Activated naive CD8-positive, alpha-beta T cell (primary cell): ENCODE results near the gene DPT.

Experiments used
- H3K27ac Mint-ChIP-seq: one replicate; pipeline ENCODE4 v1.8.0; 2021; ENCODE audit warnings: mixed read lengths
- H3K27me3 Mint-ChIP-seq: one replicate; pipeline ENCODE4 v1.8.0; 2021; ENCODE audit warnings: mixed read lengths
- H3K36me3 Mint-ChIP-seq: one replicate; pipeline ENCODE4 v1.8.0; 2021; ENCODE audit warnings: mixed read lengths
- H3K4me1 Mint-ChIP-seq: one replicate; pipeline ENCODE4 v1.8.0; 2021; ENCODE audit warnings: low read depth, mixed read lengths
- H3K4me3 Mint-ChIP-seq: one replicate; pipeline ENCODE4 v1.8.0; 2021; ENCODE audit warnings: mild to moderate bottlenecking, mixed read lengths
- H3K9me3 Mint-ChIP-seq: one replicate; pipeline ENCODE4 v1.8.0; 2021; ENCODE audit warnings: low read depth, mixed read lengths

Gene DPT

GRCh38 chr1:168697356-168698126 lies 31.5 kb downstream of the DPT start:
- no peak overlapping the region for H3K27ac Mint-ChIP-seq
- H3K9me3 Mint-ChIP-seq, result no peaks in the 10 kb centered on the region
- H3K4me3 Mint-ChIP-seq, result no peak overlapping the region
- H3K27me3 Mint-ChIP-seq, result no peaks in the 10 kb centered on the region
- H3K36me3 Mint-ChIP-seq, result no peaks in the 10 kb centered on the region
- H3K4me1 Mint-ChIP-seq, result no peaks in the 10 kb centered on the region

GRCh38 chr1:168696125-168696760 lies 32.8 kb downstream of the DPT start:
- Mint-ChIP-seq H3K27me3 (no peaks in the 10 kb centered on the region), H3K36me3 (no peaks in the 10 kb centered on the region), H3K27ac (no peak overlapping the region), H3K4me1 (no peaks in the 10 kb centered on the region), H3K9me3 (no peaks in the 10 kb centered on the region), H3K4me3 (no peak overlapping the region)

- H3K36me3 Mint-ChIP-seq, result no peaks in the 10 kb centered on the region
- no peak overlapping the region for H3K27ac Mint-ChIP-seq
- H3K27me3 Mint-ChIP-seq, result no peaks in the 10 kb centered on the region
- no peak overlapping the region for H3K4me3 Mint-ChIP-seq
- H3K9me3 Mint-ChIP-seq, result no peaks in the 10 kb centered on the region
- no peaks in the 10 kb centered on the region for H3K4me1 Mint-ChIP-seq
Observed at GRCh38 chr1:168693872-168694238, 35.2 kb downstream of the DPT start.

- no peaks in the 10 kb centered on the region for H3K27me3 Mint-ChIP-seq
- H3K36me3 Mint-ChIP-seq, result no peaks in the 10 kb centered on the region
- H3K4me3 Mint-ChIP-seq, result no peak overlapping the region
- H3K27ac Mint-ChIP-seq, result no peak overlapping the region
- H3K4me1 Mint-ChIP-seq, result no peaks in the 10 kb centered on the region
- H3K9me3 Mint-ChIP-seq, result no peaks in the 10 kb centered on the region
Observed at GRCh38 chr1:168693197-168693871, 35.7 kb downstream of the DPT start.

GRCh38 chr1:168692472-168692871 lies 36.5 kb downstream of the DPT start:
- H3K36me3 Mint-ChIP-seq, result no peaks in the 10 kb centered on the region
- no peaks in the 10 kb centered on the region for H3K27me3 Mint-ChIP-seq
- H3K27ac Mint-ChIP-seq, result no peak overlapping the region
- no peaks in the 10 kb centered on the region for H3K9me3 Mint-ChIP-seq
- H3K4me1 Mint-ChIP-seq, result no peaks in the 10 kb centered on the region
- H3K4me3 Mint-ChIP-seq, result no peak overlapping the region

GRCh38 chr1:168691541-168691940 lies 37.5 kb downstream of the DPT start:
- no peak overlapping the region for H3K4me3 Mint-ChIP-seq
- no peak overlapping the region for H3K27ac Mint-ChIP-seq
- H3K36me3 Mint-ChIP-seq, result no peaks in the 10 kb centered on the region
- H3K4me1 Mint-ChIP-seq, result no peaks in the 10 kb centered on the region
- H3K27me3 Mint-ChIP-seq, result peaks cover 4% of the 10 kb centered on the region
- H3K9me3 Mint-ChIP-seq, result no peaks in the 10 kb centered on the region

GRCh38 chr1:168689726-168690602 lies 39.0 kb downstream of the DPT start:
- Mint-ChIP-seq H3K9me3 (no peaks in the 10 kb centered on the region), H3K4me3 (no peak overlapping the region)

GRCh38 chr1:168689327-168689657 lies 39.7 kb downstream of the DPT start:
- Mint-ChIP-seq H3K4me3 (no peak overlapping the region), H3K27me3 (peaks cover 10% of the 10 kb centered on the region), H3K27ac (no peak overlapping the region), H3K9me3 (no peaks in the 10 kb centered on the region), H3K36me3 (no peaks in the 10 kb centered on the region), H3K4me1 (no peaks in the 10 kb centered on the region)

More at GRCh38 chr1:168689726-168690602, 39.0 kb downstream of the DPT start:
- Mint-ChIP-seq H3K4me1 (no peaks in the 10 kb centered on the region), H3K27me3 (peaks cover 8% of the 10 kb centered on the region), H3K27ac (no peak overlapping the region), H3K36me3 (no peaks in the 10 kb centered on the region)

- Mint-ChIP-seq H3K27me3 (peaks cover 10% of the 10 kb centered on the region), H3K9me3 (no peaks in the 10 kb centered on the region), H3K4me3 (no peak overlapping the region)
Observed at GRCh38 chr1:168688644-168689326, 40.2 kb downstream of the DPT start.

GRCh38 chr1:168687816-168688215 lies 41.2 kb downstream of the DPT start:
- peaks cover 10% of the 10 kb centered on the region for H3K27me3 Mint-ChIP-seq
- no peak overlapping the region for H3K4me3 Mint-ChIP-seq
- H3K4me1 Mint-ChIP-seq, result no peaks in the 10 kb centered on the region
- peaks cover 2% of the 10 kb centered on the region for H3K36me3 Mint-ChIP-seq
- H3K27ac Mint-ChIP-seq, result no peak overlapping the region
- peaks cover 3% of the 10 kb centered on the region for H3K9me3 Mint-ChIP-seq

More at GRCh38 chr1:168688644-168689326, 40.2 kb downstream of the DPT start:
- H3K27ac Mint-ChIP-seq, result no peak overlapping the region
- no peaks in the 10 kb centered on the region for H3K4me1 Mint-ChIP-seq
- H3K36me3 Mint-ChIP-seq, result no peaks in the 10 kb centered on the region

GRCh38 chr1:168686666-168687065 lies 42.3 kb downstream of the DPT start:
- Mint-ChIP-seq H3K9me3 (peaks cover 6% of the 10 kb centered on the region), H3K27ac (no peak overlapping the region), H3K4me3 (no peak overlapping the region), H3K4me1 (no peaks in the 10 kb centered on the region), H3K27me3 (peaks cover 10% of the 10 kb centered on the region), H3K36me3 (peaks cover 5% of the 10 kb centered on the region)

GRCh38 chr1:168683871-168684270 lies 45.1 kb downstream of the DPT start:
- H3K27ac Mint-ChIP-seq, result no peak overlapping the region

GRCh38 chr1:168676861-168677260 lies 52.1 kb downstream of the DPT start:
- H3K9me3 Mint-ChIP-seq, result no peaks in the 10 kb centered on the region
- no peaks in the 10 kb centered on the region for H3K27me3 Mint-ChIP-seq
- H3K4me3 Mint-ChIP-seq, result no peak overlapping the region
- no peaks in the 10 kb centered on the region for H3K36me3 Mint-ChIP-seq
- no peaks in the 10 kb centered on the region for H3K4me1 Mint-ChIP-seq
- H3K27ac Mint-ChIP-seq, result no peak overlapping the region

More at GRCh38 chr1:168683871-168684270, 45.1 kb downstream of the DPT start:
- Mint-ChIP-seq H3K27me3 (peaks cover 10% of the 10 kb centered on the region), H3K9me3 (peaks cover 6% of the 10 kb centered on the region), H3K4me3 (no peak overlapping the region), H3K4me1 (no peaks in the 10 kb centered on the region), H3K36me3 (peaks cover 5% of the 10 kb centered on the region)

- Mint-ChIP-seq H3K4me1 (no peaks in the 10 kb centered on the region), H3K27ac (no peak overlapping the region), H3K9me3 (no peaks in the 10 kb centered on the region), H3K36me3 (no peaks in the 10 kb centered on the region), H3K27me3 (no peaks in the 10 kb centered on the region), H3K4me3 (no peak overlapping the region)
Observed at GRCh38 chr1:168676029-168676812, 52.8 kb downstream of the DPT start.
